ENCODE measurements around the gene CDC27.

DNA sequence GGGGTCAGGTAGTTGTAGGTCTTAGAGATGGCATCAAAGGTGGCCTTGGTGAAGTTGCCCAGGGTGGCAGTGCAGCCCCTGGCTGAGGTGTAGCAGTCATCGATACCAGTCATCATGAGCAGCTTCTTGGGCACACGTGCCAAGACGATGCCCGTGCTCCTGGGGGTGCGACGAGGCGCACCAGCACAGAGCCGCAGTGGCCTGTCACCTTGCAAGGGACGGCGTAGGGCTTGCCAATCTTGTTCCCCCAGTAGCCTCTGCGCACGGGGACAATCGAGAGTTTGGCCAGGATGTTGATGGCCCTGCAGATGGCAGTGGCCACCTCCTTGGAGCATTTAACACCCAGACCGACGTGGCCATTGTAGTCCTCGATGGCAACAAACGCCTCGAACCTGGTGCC, 29.8 kb downstream of the CDC27 start:
- TF ChIP-seq, protein P1, sequence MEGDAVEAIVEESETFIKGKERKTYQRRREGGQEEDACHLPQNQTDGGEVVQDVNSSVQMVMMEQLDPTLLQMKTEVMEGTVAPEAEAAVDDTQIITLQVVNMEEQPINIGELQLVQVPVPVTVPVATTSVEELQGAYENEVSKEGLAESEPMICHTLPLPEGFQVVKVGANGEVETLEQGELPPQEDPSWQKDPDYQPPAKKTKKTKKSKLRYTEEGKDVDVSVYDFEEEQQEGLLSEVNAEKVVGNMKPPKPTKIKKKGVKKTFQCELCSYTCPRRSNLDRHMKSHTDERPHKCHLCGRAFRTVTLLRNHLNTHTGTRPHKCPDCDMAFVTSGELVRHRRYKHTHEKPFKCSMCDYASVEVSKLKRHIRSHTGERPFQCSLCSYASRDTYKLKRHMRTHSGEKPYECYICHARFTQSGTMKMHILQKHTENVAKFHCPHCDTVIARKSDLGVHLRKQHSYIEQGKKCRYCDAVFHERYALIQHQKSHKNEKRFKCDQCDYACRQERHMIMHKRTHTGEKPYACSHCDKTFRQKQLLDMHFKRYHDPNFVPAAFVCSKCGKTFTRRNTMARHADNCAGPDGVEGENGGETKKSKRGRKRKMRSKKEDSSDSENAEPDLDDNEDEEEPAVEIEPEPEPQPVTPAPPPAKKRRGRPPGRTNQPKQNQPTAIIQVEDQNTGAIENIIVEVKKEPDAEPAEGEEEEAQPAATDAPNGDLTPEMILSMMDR (IDR thresholded peaks at IDR 0.05; ENCODE audit: low read depth, low read length, poor library complexity, severe bottlenecking) = no peak
- TF ChIP-seq EZH2phosphoT487 (IDR thresholded peaks at IDR 0.05; ENCODE audit: borderline replicate concordance, low read length) = no peak
